Measurements from ENCODE around the gene RASIP1.
"Not testable (repeated sequence)": the region's sequence is repeated elsewhere in the genome, so short reads cannot be mapped to it uniquely, and the experiment has no call there.

RASIP1 gene

GRCh38 chr19:48698046-48698445 lies 42.4 kb downstream of the RASIP1 start:
- DNase-seq, result no peak

GRCh38 chr19:48696353-48697010 lies 43.9 kb downstream of the RASIP1 start:
- Histone ChIP-seq H3K27ac (ENCODE audit: low read length) (no peak overlapping the region), H3K36me3 (ENCODE audit: insufficient read depth, low read length) (no peaks in the 10 kb centered on the region), H3K4me3 (ENCODE audit: low read depth in 1 of 2, low read length in 2 of 2) (no peak overlapping the region), H3K4me2 (ENCODE audit: insufficient read depth, low read length) (no peak overlapping the region), H3K27me3 (ENCODE audit: insufficient read depth, low read length, poor library complexity) (no peaks in the 10 kb centered on the region), H3K9ac (ENCODE audit: low read depth, low read length) (no peak overlapping the region), H3K4me1 (ENCODE audit: insufficient read depth, low read length) (no peaks in the 10 kb centered on the region), H3K79me2 (ENCODE audit: insufficient read depth, low read length) (no peaks in the 10 kb centered on the region), H2AFZ (ENCODE audit: low read depth, low read length) (no peak overlapping the region), H4K20me1 (ENCODE audit: insufficient read depth, low read length) (no peaks in the 10 kb centered on the region), H3K9me3 (ENCODE audit: insufficient read depth, low read length, severe bottlenecking) (no peaks in the 10 kb centered on the region)
- TF ChIP-seq CTCF (IDR thresholded peaks at IDR 0.05; ENCODE audit: borderline replicate concordance, extremely low read depth, low read length, poor library complexity, severe bottlenecking), result no peak
- no peak for TF ChIP-seq EZH2 (IDR thresholded peaks at IDR 0.05; ENCODE audit: borderline replicate concordance, low read depth, low read length, severe bottlenecking)
- DNase-seq, result no peak
- no peak for ATAC-seq (ENCODE audit: insufficient read depth, low read depth)

More at GRCh38 chr19:48698046-48698445, 42.4 kb downstream of the RASIP1 start:
- TF ChIP-seq CTCF (IDR thresholded peaks at IDR 0.05; ENCODE audit: borderline replicate concordance, extremely low read depth, low read length, poor library complexity, severe bottlenecking) (no peak), EZH2 (IDR thresholded peaks at IDR 0.05; ENCODE audit: borderline replicate concordance, low read depth, low read length, severe bottlenecking) (no peak)
- Histone ChIP-seq H3K4me2 (ENCODE audit: insufficient read depth, low read length) (no peak overlapping the region), H3K27me3 (ENCODE audit: insufficient read depth, low read length, poor library complexity) (no peaks in the 10 kb centered on the region), H4K20me1 (ENCODE audit: insufficient read depth, low read length) (no peaks in the 10 kb centered on the region), H2AFZ (ENCODE audit: low read depth, low read length) (no peak overlapping the region), H3K4me3 (ENCODE audit: low read depth in 1 of 2, low read length in 2 of 2) (no peak overlapping the region), H3K9me3 (ENCODE audit: insufficient read depth, low read length, severe bottlenecking) (no peaks in the 10 kb centered on the region), H3K9ac (ENCODE audit: low read depth, low read length) (no peak overlapping the region), H3K36me3 (ENCODE audit: insufficient read depth, low read length) (peaks cover 4% of the 10 kb centered on the region; the same call in 1 of the 2 replicates), H3K27ac (ENCODE audit: low read length) (no peak overlapping the region), H3K79me2 (ENCODE audit: insufficient read depth, low read length) (no peaks in the 10 kb centered on the region), H3K4me1 (ENCODE audit: insufficient read depth, low read length) (no peaks in the 10 kb centered on the region)
- ATAC-seq (ENCODE audit: insufficient read depth, low read depth), result no peak

GRCh38 chr19:48695743-48696352 lies 44.6 kb downstream of the RASIP1 start, which contains the start of gene FUT2:
TSS of gene FUT2 (plus strand) at chr19:48695971. CDS start at chr19:48702957, 6,986 bp downstream.
- Histone ChIP-seq H2AFZ (ENCODE audit: low read depth, low read length) (no peak within 1 kb of the TSS), H3K27ac (ENCODE audit: low read length) (no peak within 1 kb of the TSS), H3K36me3 (ENCODE audit: insufficient read depth, low read length) (no peaks in the 10 kb centered on the region), H3K4me1 (ENCODE audit: insufficient read depth, low read length) (no peaks in the 10 kb centered on the region), H4K20me1 (ENCODE audit: insufficient read depth, low read length) (no peaks in the 10 kb centered on the region), H3K27me3 (ENCODE audit: insufficient read depth, low read length, poor library complexity) (no peaks in the 10 kb centered on the region), H3K4me3 (ENCODE audit: low read depth in 1 of 2, low read length in 2 of 2) (no peak within 1 kb of the TSS), H3K9ac (ENCODE audit: low read depth, low read length) (no peak within 1 kb of the TSS), H3K9me3 (ENCODE audit: insufficient read depth, low read length, severe bottlenecking) (no peaks in the 10 kb centered on the region), H3K79me2 (ENCODE audit: insufficient read depth, low read length) (no peaks in the 10 kb centered on the region), H3K4me2 (ENCODE audit: insufficient read depth, low read length) (no peak within 1 kb of the TSS)
- TF ChIP-seq EZH2 (IDR thresholded peaks at IDR 0.05; ENCODE audit: borderline replicate concordance, low read depth, low read length, severe bottlenecking) (no peak), CTCF (IDR thresholded peaks at IDR 0.05; ENCODE audit: borderline replicate concordance, extremely low read depth, low read length, poor library complexity, severe bottlenecking) (no peak)
- no peak for DNase-seq
- no peak for ATAC-seq (ENCODE audit: insufficient read depth, low read depth)

GRCh38 chr19:48693629-48694028 lies 46.8 kb downstream of the RASIP1 start:
- not testable (repeated sequence) for H3K27ac ChIP-seq (ENCODE audit: low read length); H3K9ac ChIP-seq (ENCODE audit: low read depth, low read length); H3K36me3 ChIP-seq (ENCODE audit: insufficient read depth, low read length); ATAC-seq (ENCODE audit: insufficient read depth, low read depth); H3K9me3 ChIP-seq (ENCODE audit: insufficient read depth, low read length, severe bottlenecking); H2AFZ ChIP-seq (ENCODE audit: low read depth, low read length); H3K4me3 ChIP-seq (ENCODE audit: low read depth in 1 of 2, low read length in 2 of 2); H3K27me3 ChIP-seq (ENCODE audit: insufficient read depth, low read length, poor library complexity); H3K4me2 ChIP-seq (ENCODE audit: insufficient read depth, low read length); H3K79me2 ChIP-seq (ENCODE audit: insufficient read depth, low read length); H4K20me1 ChIP-seq (ENCODE audit: insufficient read depth, low read length); DNase-seq; H3K4me1 ChIP-seq (ENCODE audit: insufficient read depth, low read length)
